Breast epithelium (tissue), 4 donors: Measurements from ENCODE around the gene CORO7. TPM values are rescaled to one million over a fixed set of nuclear protein-coding genes. Genes with fewer than 3 reads are reported as not detected.

Source experiments
- DNase-seq, 2 donors: peaks; one replicate each; pipeline ENCODE4 v3.0.0-alpha.2; 2019; ENCODE audit warnings: low spot score in 2 of 2
- H3K27ac ChIP-seq, 2 donors: fragments of 200-600 bp; sonication (generic) in 1 of 2; one replicate each; pipeline ENCODE4 v1.5.1; 2016 to 2019; ENCODE audit warnings: mild to moderate bottlenecking in 1 of 2
- H3K27me3 ChIP-seq, 2 donors: fragments of 200-600 bp; sonication (generic) in 1 of 2; one replicate each; pipeline versions ENCODE4 v1.5.1 to v1.6.0; 2017 to 2019; ENCODE audit warnings: control low read depth in 1 of 2, mild to moderate bottlenecking in 1 of 2
- H3K36me3 ChIP-seq: fragments of 200-600 bp; one replicate; pipeline ENCODE4 v1.5.1; 2019
- H3K4me1 ChIP-seq, 2 donors: fragments of 200-600 bp; sonication (generic); one replicate each; pipeline ENCODE4 v1.5.1; 2016 to 2019; ENCODE audit warnings: control low read depth in 1 of 2
- H3K4me3 ChIP-seq, 3 donors: fragments of 200-600 bp; sonication (generic); 1 replicate in 2 of 3; 2 replicates in 1 of 3; pipeline ENCODE4 v1.5.1; 2016 to 2019; ENCODE audit warnings: mild to moderate bottlenecking in 3 of 3, moderate library complexity in 2 of 3
- H3K9me3 ChIP-seq, 2 donors: fragments of 200-600 bp; sonication (generic) in 1 of 2; one replicate each; pipeline ENCODE4 v1.5.1; 2016 to 2019; ENCODE audit warnings: control low read depth in 1 of 2
- CTCF ChIP-seq, 3 donors: fragments of 450-650 bp; IDR thresholded peaks; one replicate each; pipeline ENCODE4 v1.5.1; 2016 to 2017; ENCODE audit warnings: antibody characterized with exemption in 3 of 3, mild to moderate bottlenecking in 3 of 3, moderate library complexity in 3 of 3
- POLR2A ChIP-seq: fragments of 450-650 bp; IDR thresholded peaks from one replicate; pipeline ENCODE4 v1.6.1; 2016; ENCODE audit warnings: antibody characterized with exemption, mild to moderate bottlenecking, moderate library complexity
- POLR2AphosphoS5 ChIP-seq, 3 donors: sonication (generic); formaldehyde crosslinking; IDR thresholded peaks; one replicate each; pipeline ENCODE4 v1.6.1; 2017; ENCODE audit warnings: antibody characterized with exemption in 3 of 3
- intact Hi-C: fragments of 100-400 bp; cut with DNase I; formaldehyde crosslinking; loops from one replicate; pipeline ENCODE4 v1.15.1; 2023; ENCODE audit warnings: low total_unique reads
- total RNA-seq, 3 donors: library from RNA; depleted of rRNA; stranded (reverse); fragments of >200 nt; gene quantifications; one replicate each; pipeline ENCODE4 v1.1.0, GENCODE V29; 2016

CORO7 gene
- 10 to 100 TPM; 19.7 to 25.9 (median 22.7) TPM for total RNA-seq

- H3K36me3 ChIP-seq: no peaks in the 10 kb centered on the region
- no peaks in the 10 kb centered on the region for H3K4me1 ChIP-seq
- peak within 1 kb of the TSS; percentile 71 to 78 for H3K27ac ChIP-seq
- H3K9me3 ChIP-seq: no peaks in the 10 kb centered on the region
- intact Hi-C loops: no loop called here
- no peaks in the 10 kb centered on the region for H3K27me3 ChIP-seq
- peak; percentile 94 for DNase-seq
- peak within 1 kb of the TSS; percentile 91 to 97 (median 96) for H3K4me3 ChIP-seq
- TF ChIP-seq POLR2A (no peak), POLR2AphosphoS5 (IDR thresholded peaks at IDR 0.05) (peak; percentile 18 to 40 (median 30)), CTCF (IDR thresholded peaks at IDR 0.05) (peak in 1 of 3 donors; percentile 47)
These were observed at the start of gene CORO7 for GRCh38 chr16:4416200-4417032. Gene CORO7, minus strand, starts transcription at chr16:4416596. Its CDS starts 78 bp downstream, at chr16:4416518.

GRCh38 chr16:4463522-4464163 is 47.2 kb upstream of the CORO7 start:
- Histone ChIP-seq H3K4me1 (no peaks in the 10 kb centered on the region), H3K4me3 (no peak overlapping the region), H3K36me3 (peaks cover 4% of the 10 kb centered on the region), H3K9me3 (no peaks in the 10 kb centered on the region), H3K27ac (peak overlapping the region in 1 of 2 donors; percentile 25), H3K27me3 (no peaks in the 10 kb centered on the region)
- DNase-seq: no peak
- intact Hi-C loops: no loop called here
- no peak for TF ChIP-seq POLR2A
- TF ChIP-seq CTCF (IDR thresholded peaks at IDR 0.05): no peak
- TF ChIP-seq POLR2AphosphoS5 (IDR thresholded peaks at IDR 0.05): no peak

GRCh38 chr16:4461250-4462085 is 45.1 kb upstream of the CORO7 start:
- Histone ChIP-seq H3K27me3 (no peaks in the 10 kb centered on the region), H3K4me1 (no peaks in the 10 kb centered on the region), H3K9me3 (no peaks in the 10 kb centered on the region), H3K36me3 (peaks cover 8% of the 10 kb centered on the region), H3K4me3 (no peak overlapping the region), H3K27ac (peak overlapping the region; percentile 17 to 38)
- no peak for TF ChIP-seq POLR2A
- TF ChIP-seq CTCF (IDR thresholded peaks at IDR 0.05): no peak
- TF ChIP-seq POLR2AphosphoS5 (IDR thresholded peaks at IDR 0.05): no peak
- intact Hi-C loops: no loop called here
- DNase-seq: no peak

GRCh38 chr16:4460936-4461249 is 44.5 kb upstream of the CORO7 start:
- intact Hi-C loops: no loop called here

More at GRCh38 chr16:4460936-4461249, 44.5 kb upstream of the CORO7 start:
- no peaks in the 10 kb centered on the region for H3K27me3 ChIP-seq
- TF ChIP-seq POLR2AphosphoS5 (IDR thresholded peaks at IDR 0.05): no peak
- TF ChIP-seq CTCF (IDR thresholded peaks at IDR 0.05): no peak
- no peak for TF ChIP-seq POLR2A
- H3K4me1 ChIP-seq: no peaks in the 10 kb centered on the region
- peaks cover 13% of the 10 kb centered on the region for H3K36me3 ChIP-seq
- H3K4me3 ChIP-seq: no peak overlapping the region
- H3K9me3 ChIP-seq: no peaks in the 10 kb centered on the region
- DNase-seq: no peak
- H3K27ac ChIP-seq: peak overlapping the region in 1 of 2 donors; percentile 38
